HG03378 (cell line): Measurements from ENCODE around the gene S100A2.
"Not testable (repeated sequence)": the region's sequence is repeated elsewhere in the genome, so short reads cannot be mapped to it uniquely, and the experiment has no call there.

Experiments used
- ATAC-seq: cut with Tn5 transposase; IDR thresholded peaks from one replicate; pipeline ENCODE4 v1.9.1; 2021; ENCODE audit warnings: mild to moderate bottlenecking, moderate library complexity; ENCODE audit not compliant: unreplicated experiment

S100A2 gene

DNA sequence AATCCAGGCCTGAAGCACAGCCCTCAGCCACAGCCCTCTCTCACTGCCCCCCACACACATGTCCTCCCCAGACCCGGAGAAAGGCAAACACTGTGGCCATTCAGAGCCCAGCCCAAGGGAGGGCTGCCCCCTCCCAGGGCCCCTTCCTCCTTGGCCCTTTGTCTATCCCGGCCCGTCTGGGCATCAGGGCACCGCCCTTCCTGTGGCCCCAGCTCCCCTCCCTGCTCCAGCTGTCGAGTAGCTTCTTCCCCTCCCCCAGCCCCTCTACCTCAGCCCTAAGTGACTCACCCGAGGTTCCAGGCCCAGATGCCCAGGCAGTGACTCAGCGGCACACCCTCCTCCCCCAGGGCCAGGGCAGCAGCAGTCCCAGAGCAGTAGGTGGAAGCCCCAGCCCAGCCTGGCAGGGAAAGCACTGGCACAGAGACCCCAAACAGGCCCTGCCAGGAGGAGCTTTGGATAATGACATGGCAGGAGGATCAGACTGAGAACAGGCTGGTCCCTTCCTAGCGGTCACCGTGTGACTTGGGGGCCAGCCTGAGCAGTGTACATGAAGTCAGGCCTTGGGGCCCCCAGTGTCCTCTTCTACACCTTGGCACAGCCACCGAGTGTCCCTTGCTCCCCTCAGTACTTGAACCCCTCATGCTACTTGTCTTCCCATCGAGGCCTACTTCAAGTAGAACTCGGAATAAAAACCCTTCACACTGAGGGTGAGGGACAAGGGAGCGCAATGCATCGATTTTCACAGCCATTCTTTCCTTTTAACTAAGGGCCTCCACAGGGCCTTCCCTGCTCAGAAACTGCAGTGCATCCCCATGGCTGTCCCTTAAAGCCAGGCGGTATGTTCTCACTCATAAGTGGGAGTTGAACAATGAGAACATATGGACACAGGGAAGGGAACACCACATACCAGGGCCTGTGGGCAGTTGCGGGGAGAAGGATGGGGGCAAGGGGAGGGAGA is 1.0 kb upstream of the S100A2 start:
- ATAC-seq: no peak

- ATAC-seq: no peak
Observed at GRCh38 chr1:153563991-153564390, 1.7 kb downstream of the S100A2 start.

DNA sequence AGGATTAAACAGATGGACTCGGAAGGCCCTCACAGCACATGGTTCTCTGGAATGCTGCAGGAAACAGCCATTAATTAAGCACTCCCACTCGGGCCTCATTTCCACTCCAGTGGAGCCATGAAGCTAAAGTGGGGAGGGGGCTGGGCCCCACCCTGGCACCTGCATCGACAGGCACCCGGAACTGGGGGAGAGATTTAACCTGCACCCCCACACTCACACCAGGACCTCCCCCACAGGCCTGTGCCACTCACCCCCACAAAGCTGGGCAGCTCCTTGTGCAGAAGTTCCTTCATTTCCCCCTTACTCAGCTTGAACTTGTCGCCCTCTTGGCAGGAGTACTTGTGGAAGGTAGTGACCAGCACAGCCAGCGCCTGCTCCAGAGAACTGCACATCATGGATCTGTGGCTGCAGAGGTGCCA is 2.2 kb downstream of the S100A2 start:
- ATAC-seq: no peak

DNA sequence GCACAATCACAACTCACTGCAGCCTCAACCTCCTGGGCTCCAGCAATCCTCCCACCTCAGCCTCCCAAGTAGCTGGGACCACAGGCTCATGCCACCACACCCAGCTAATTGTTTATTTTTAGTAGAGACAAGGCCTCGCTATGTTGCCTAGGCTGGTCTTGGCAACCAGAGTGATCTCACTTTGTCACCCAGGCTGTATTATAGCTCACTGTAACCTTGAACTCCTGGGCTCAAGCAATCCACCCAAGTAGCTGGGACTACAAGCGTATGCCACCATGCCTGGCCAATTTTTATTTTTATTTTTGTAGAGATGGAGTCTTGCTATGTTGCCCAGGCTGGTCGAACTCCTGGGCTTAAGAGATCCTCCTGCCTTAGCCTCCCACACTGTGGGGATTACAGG is 3.6 kb downstream of the S100A2 start:
- ATAC-seq: not testable (repeated sequence)

- ATAC-seq: no peak
Observed at GRCh38 chr1:153561466-153561985, 4.1 kb downstream of the S100A2 start.

GRCh38 chr1:153560771-153561465 is 4.7 kb downstream of the S100A2 start:
- ATAC-seq: no peak

GRCh38 chr1:153560241-153560640 is 5.4 kb downstream of the S100A2 start:
- ATAC-seq: no peak

- no peak for ATAC-seq
Observed at GRCh38 chr1:153557877-153558276, 7.8 kb downstream of the S100A2 start.

- ATAC-seq: no peak
Observed at GRCh38 chr1:153556348-153556747, 9.3 kb downstream of the S100A2 start.

DNA sequence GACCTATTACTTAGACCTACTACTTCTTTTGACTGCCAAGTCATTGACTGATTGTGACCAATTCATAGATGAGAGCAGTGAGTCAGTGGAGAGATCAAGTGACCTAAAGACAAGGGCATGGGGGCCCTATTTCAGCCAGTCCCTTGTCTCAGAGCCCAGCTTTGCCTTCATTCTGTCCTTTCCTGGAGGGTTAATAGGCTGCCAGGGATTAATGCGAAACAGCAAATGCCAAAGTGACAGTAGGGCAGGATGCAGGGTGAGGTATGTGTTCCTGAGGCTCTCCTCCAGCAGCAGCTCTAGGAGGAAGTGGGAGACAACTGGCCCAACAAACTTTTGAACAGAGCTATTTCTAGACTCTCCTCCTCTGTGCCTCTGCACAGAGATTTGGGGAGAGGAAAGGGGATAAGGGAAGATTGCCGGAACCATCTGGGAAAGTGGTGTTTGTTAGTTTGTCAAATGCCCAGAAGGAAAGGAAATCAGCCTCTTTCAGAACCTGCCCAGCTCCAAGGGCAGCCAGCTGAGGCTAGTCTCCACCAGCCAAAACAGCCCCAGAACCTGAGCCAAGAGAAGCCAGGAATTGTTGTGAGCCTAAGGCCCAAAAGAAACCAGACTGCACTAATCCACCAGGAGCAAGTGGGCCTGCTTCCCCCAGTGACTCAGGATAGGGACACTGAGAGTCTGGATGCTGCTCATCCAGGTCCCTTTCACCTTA is 11.7 kb downstream of the S100A2 start:
- no peak for ATAC-seq

- no peak for ATAC-seq
Observed at GRCh38 chr1:153553096-153553495, 12.5 kb downstream of the S100A2 start.

GRCh38 chr1:153552335-153552734 is 13.3 kb downstream of the S100A2 start:
- no peak for ATAC-seq

DNA sequence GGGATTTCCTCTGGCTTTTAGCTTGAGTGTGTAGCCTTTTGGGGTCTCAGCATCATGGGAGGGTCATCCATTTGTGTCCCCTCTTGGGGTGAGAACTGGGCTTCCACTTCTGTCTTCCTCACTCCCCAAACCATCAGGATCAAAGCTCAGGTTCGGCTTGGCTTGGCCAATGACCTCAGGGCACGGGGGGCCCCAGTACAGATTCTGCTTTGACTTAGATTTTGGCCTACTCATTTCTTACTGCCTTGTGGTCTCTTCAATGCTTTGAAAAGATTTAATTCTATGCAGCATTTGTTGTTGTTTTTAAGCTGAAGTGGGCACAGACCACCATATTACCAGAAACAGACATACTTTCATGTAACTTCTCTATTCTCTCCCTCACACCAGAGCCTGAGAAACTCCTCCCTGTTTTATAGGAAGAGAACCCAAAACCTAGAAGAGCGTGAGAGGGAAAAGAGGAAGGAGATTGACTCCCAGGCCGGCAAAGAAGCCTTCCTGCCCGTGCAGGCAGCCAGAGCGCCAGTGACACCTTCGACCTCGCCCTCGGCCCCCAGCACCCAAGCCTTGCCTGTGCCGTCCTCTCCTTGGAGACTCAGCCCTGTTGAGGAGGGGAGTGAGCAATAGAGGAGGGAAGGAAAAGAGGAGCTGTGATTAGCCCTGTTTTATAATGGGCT is 14.7 kb downstream of the S100A2 start:
- no peak for ATAC-seq

DNA sequence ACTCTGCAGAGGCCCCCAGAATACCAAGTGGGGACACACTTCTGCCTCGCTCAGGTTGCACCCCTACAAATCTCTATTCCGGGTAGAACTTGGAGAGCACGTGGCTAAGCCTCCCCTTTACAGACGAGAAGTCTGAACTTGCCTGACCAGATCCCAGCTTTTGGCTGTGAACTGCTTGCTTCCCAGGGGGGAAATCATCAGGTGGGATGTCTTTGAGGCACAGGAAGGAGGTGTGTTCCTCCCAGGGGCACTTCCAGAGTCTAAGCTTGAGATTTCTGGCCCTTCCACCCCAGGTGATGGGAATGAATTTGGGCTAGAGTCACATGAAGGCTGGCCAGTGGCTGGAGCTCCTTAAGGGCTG is 15.3 kb downstream of the S100A2 start:
- no peak for ATAC-seq

GRCh38 chr1:153549741-153550397 is 15.8 kb downstream of the S100A2 start:
- no peak for ATAC-seq

- ATAC-seq: no peak
Observed at GRCh38 chr1:153548722-153549688, 16.6 kb downstream of the S100A2 start, which contains the start of gene S100A3. Gene S100A3, minus strand, starts transcription at chr1:153549258. Its CDS starts 773 bp downstream, at chr1:153548485.

GRCh38 chr1:153547560-153548551 is 17.8 kb downstream of the S100A2 start:
- no peak for ATAC-seq
